Measurements from ENCODE around the gene ADAM12.
"Not testable (repeated sequence)": the region's sequence is repeated elsewhere in the genome, so short reads cannot be mapped to it uniquely, and the experiment has no call there.

The ADAM12 gene

DNA sequence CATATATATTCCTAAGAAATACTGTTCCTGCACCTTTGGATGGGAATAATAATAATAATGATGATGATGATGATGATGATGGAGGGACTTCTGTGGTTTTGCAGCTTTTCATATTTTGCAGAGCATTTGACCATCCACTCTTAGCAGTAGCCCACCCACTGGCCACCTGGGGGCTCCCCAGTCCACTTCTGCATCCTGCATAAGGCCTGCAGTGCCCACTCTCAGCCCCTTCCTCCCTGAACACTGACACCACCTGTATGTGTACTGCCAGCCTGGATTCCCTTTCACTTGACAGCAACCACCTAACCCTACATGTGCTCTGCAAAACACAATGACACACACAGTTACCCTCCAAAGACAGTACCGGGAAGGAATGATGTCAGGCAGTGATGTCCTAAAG is 131.4 kb downstream of the ADAM12 start:
- H3K27ac ChIP-seq (ENCODE audit: low read depth, low read length), result no peak overlapping the region
- H3K9ac ChIP-seq (ENCODE audit: low read length), result no peak overlapping the region

DNA sequence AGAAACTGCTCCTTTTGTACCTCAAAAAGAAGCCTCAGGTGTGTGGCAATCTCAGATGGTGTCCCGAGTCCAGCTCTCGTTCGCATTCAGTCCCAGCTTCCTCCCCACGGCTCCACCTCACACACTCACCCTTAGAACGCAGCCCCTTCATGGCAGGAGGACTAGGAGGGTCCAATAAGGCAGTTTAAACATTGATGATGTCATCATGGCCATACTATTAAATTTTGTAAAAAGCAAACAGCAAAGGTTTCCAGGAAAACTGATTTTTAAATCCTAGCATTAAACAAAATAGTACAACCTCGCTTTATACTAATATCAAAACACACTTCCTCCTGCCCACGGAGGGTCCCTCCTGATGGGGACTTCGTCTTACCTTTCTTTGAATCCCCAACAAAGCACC is 133.0 kb downstream of the ADAM12 start:
- Histone ChIP-seq H3K36me3 (ENCODE audit: control insufficient read depth, insufficient read depth, low read length) (no peaks in the 10 kb centered on the region), H3K9ac (ENCODE audit: low read length) (no peak overlapping the region), H3K27ac (ENCODE audit: low read depth, low read length) (no peak overlapping the region), H3K4me1 (ENCODE audit: control insufficient read depth, insufficient read depth, low read length) (no peaks in the 10 kb centered on the region), H3K4me3 (ENCODE audit: low read length) (no peak overlapping the region), H3K27me3 (ENCODE audit: control insufficient read depth, insufficient read depth, low read length) (no peaks in the 10 kb centered on the region)

More for the DNA sequence above, 131.4 kb downstream of the ADAM12 start:
- Histone ChIP-seq H3K36me3 (ENCODE audit: control insufficient read depth, insufficient read depth, low read length) (no peaks in the 10 kb centered on the region), H3K27me3 (ENCODE audit: control insufficient read depth, insufficient read depth, low read length) (no peaks in the 10 kb centered on the region), H3K4me1 (ENCODE audit: control insufficient read depth, insufficient read depth, low read length) (no peaks in the 10 kb centered on the region), H3K4me3 (ENCODE audit: low read length) (no peak overlapping the region)

DNA sequence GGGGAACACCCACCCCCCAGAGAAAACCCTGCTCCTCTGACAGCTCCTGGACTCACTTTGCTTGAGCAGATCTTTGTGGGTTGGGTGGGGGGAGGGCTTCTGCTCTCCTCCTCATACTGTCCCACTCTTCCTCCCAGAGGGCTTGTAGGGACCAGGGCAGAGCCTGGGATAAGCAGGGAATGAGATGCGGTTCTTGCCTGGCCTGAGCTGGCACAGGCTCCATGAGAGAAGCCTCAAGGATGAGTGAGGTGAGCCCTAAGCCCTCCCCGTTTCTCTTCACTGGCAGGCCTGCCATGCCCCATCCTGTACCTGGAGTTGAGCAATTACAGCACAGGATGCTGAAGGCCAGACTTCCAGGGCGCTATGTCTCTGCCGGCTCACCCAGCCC is 134.7 kb downstream of the ADAM12 start:
- Histone ChIP-seq H3K27ac (ENCODE audit: low read depth, low read length) (no peak overlapping the region), H3K36me3 (ENCODE audit: control insufficient read depth, insufficient read depth, low read length) (no peaks in the 10 kb centered on the region), H3K9ac (ENCODE audit: low read length) (no peak overlapping the region), H3K4me1 (ENCODE audit: control insufficient read depth, insufficient read depth, low read length) (no peaks in the 10 kb centered on the region), H3K4me3 (ENCODE audit: low read length) (no peak overlapping the region), H3K27me3 (ENCODE audit: control insufficient read depth, insufficient read depth, low read length) (no peaks in the 10 kb centered on the region)

DNA sequence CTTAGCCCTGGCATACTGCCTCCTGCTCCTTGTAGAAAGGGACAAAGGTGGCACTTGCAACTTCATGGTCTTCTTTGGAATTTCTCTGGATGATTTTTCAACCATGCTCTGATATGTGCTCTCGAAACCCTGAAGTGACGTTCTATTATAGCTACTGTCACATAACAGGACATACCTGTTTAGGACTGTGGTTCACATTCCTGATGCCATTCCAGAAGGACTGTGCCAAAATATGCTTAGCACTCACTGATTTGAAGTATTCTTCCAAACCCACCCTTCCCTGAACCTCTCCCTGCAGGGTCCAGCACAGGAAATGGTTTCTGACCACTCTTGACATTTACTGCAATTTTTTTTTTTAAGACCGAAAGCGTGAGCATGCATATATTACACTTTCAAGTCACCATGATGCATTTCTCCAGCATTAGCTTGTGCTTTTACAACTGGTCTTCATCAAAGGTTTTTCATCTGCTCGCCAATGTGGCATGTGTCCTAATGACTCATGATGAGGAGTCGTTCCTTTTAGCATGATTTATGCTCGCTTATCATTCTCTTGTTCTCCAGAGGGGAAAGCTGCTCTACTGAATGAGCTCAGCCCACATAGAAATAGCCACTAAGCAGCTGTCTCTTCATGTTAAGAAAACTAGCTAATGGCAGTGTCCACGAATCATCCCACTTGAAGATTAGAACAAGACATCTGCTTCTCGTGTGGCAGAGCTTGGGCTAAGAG is 135.2 kb downstream of the ADAM12 start:
- Histone ChIP-seq H3K36me3 (ENCODE audit: control insufficient read depth, insufficient read depth, low read length) (no peaks in the 10 kb centered on the region), H3K4me1 (ENCODE audit: control insufficient read depth, insufficient read depth, low read length) (no peaks in the 10 kb centered on the region), H3K9ac (ENCODE audit: low read length) (no peak overlapping the region), H3K4me3 (ENCODE audit: low read length) (no peak overlapping the region), H3K27me3 (ENCODE audit: control insufficient read depth, insufficient read depth, low read length) (no peaks in the 10 kb centered on the region), H3K27ac (ENCODE audit: low read depth, low read length) (no peak overlapping the region)

DNA sequence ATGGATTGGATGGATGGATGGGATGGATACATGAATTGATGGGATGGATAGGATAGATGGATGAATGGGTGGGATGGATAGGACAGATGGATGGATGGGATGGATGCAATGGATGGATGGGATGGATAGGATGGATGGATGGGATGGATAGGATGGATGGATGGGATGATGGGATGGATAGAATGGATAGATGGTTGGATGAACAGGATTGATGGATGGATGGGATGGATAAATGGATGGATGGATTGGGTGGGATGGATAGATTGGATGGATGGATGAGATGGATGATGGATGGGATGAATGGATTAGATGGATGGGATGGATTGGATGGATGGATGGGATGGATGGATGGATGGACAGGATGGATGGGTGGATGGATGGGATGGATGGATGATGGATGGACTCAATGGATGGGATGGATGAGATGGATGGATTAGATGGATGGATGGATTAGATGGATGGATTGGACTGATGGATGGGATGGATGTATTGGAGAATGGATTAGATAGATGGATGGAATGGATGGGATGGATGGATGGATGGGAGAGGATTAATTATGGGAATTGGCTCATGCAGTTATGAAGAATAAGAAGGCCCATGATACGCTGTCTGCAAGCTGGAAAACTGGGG is 136.4 kb downstream of the ADAM12 start:
- Histone ChIP-seq H3K4me3 (ENCODE audit: low read length) (no peak overlapping the region), H3K27me3 (ENCODE audit: control insufficient read depth, insufficient read depth, low read length) (no peaks in the 10 kb centered on the region), H3K9ac (ENCODE audit: low read length) (no peak overlapping the region), H3K4me1 (ENCODE audit: control insufficient read depth, insufficient read depth, low read length) (no peaks in the 10 kb centered on the region), H3K36me3 (ENCODE audit: control insufficient read depth, insufficient read depth, low read length) (no peaks in the 10 kb centered on the region), H3K27ac (ENCODE audit: low read depth, low read length) (no peak overlapping the region)

DNA sequence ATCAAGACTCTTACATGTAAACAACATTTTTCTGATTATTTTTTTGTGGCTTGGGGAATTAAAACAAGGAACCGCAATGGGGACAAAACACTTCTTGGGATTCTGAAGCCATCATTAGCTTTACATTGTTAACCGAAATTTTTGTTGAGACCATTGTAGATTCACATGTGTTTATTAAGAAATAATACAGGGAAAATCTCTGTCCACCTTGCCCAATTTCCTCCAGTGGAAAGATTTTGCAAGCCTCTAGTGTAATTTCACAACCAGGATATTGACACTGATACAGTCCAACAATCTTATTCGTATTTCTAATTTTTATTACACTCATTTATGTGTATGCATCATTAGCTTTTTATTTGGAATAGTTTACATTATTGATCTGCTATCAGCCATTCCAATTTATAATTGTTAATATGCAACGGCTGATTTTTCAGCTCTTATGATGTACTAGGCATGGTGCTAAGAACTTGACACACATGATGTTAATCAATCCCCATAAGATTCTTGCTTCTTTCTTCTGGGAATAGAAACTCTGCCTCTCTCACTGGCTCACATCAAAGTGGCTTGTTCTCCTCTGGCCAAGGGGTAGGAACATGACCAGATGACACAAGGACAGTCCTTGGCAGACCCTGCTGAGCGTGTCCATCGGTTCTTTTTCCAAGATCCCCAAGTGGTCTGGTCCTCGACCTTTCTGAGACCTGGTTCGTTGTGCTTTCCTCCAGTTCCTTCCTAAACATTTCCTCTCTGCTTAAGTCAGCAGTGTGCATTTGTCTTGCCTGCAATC is 137.6 kb downstream of the ADAM12 start:
- Histone ChIP-seq H3K4me1 (ENCODE audit: control insufficient read depth, insufficient read depth, low read length) (no peaks in the 10 kb centered on the region), H3K27ac (ENCODE audit: low read depth, low read length) (no peak overlapping the region), H3K4me3 (ENCODE audit: low read length) (no peak overlapping the region), H3K36me3 (ENCODE audit: control insufficient read depth, insufficient read depth, low read length) (no peaks in the 10 kb centered on the region), H3K9ac (ENCODE audit: low read length) (no peak overlapping the region), H3K27me3 (ENCODE audit: control insufficient read depth, insufficient read depth, low read length) (no peaks in the 10 kb centered on the region)

DNA sequence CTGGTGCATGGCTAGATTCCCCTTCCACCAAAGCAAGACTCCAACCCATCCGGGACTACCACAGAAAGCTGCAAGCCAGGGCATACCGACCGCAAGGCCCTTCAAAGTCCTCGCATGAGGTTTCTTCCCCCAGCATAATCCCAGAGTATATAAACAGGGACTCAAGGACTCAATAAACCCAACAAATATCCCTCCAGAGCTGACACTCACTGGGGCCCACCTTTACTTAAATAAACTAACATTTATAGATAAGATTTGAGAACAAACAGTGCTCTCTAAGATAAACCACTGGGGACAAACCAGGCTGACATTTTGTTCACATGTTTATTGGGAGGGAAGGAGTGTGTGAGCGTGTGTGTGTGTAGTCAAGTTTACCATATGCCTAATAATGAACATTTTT is 138.2 kb downstream of the ADAM12 start:
- Histone ChIP-seq H3K27me3 (ENCODE audit: control insufficient read depth, insufficient read depth, low read length) (no peaks in the 10 kb centered on the region), H3K4me3 (ENCODE audit: low read length) (no peak overlapping the region), H3K36me3 (ENCODE audit: control insufficient read depth, insufficient read depth, low read length) (no peaks in the 10 kb centered on the region), H3K9ac (ENCODE audit: low read length) (no peak overlapping the region), H3K27ac (ENCODE audit: low read depth, low read length) (no peak overlapping the region), H3K4me1 (ENCODE audit: control insufficient read depth, insufficient read depth, low read length) (no peaks in the 10 kb centered on the region)

DNA sequence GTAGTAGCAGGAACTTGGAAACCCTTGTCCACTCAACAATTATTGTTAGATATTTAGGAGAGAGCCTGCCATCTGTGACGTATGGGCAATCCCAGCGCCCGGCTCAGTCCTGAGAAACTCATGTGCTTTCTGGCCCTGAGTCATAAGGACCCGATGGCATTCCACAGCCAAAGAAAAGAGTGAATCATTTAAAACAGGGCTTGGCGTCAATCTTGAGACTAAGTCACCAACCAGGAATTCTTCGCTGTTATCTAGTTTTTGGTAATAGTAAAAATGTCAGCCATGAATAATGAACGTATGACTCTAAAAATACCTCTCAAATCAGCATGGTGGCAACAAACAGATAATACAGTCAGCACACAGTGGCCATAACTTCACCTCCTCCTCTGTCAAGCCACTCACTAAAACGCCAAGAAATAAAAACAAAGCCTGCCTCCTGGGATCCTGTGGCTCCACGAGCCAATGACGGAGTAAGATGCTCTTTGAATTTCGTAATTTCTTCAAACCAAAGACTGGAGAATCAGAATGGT is 140.8 kb downstream of the ADAM12 start:
- H3K27ac ChIP-seq (ENCODE audit: low read depth, low read length), result no peak overlapping the region
- no peaks in the 10 kb centered on the region for H3K36me3 ChIP-seq (ENCODE audit: control insufficient read depth, insufficient read depth, low read length)
- H3K27me3 ChIP-seq (ENCODE audit: control insufficient read depth, insufficient read depth, low read length), result no peaks in the 10 kb centered on the region
- no peaks in the 10 kb centered on the region for H3K4me1 ChIP-seq (ENCODE audit: control insufficient read depth, insufficient read depth, low read length)
- H3K4me3 ChIP-seq (ENCODE audit: low read length), result no peak overlapping the region
- H3K9ac ChIP-seq (ENCODE audit: low read length), result no peak overlapping the region

DNA sequence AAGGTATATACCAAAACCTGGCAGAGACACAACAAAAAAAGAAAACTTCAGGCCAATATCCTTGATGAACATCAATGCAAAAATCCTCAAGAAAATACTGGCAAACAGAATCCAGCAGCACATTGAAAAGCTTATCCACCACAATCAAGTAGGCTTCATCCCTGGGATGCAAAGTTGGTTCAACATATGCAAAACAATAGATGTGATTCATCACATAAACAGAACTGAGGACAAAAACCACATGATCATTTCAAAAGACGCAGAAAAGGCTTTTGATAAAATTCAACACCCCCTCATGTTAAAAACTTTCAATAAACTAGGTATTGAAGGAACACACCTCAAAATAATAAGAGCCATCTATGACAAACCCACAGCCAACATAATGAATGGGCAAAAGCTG is 141.9 kb downstream of the ADAM12 start:
- not testable (repeated sequence) for H3K27ac ChIP-seq (ENCODE audit: low read depth, low read length); H3K9ac ChIP-seq (ENCODE audit: low read length); H3K4me3 ChIP-seq (ENCODE audit: low read length); H3K36me3 ChIP-seq (ENCODE audit: control insufficient read depth, insufficient read depth, low read length); H3K4me1 ChIP-seq (ENCODE audit: control insufficient read depth, insufficient read depth, low read length); H3K27me3 ChIP-seq (ENCODE audit: control insufficient read depth, insufficient read depth, low read length)

DNA sequence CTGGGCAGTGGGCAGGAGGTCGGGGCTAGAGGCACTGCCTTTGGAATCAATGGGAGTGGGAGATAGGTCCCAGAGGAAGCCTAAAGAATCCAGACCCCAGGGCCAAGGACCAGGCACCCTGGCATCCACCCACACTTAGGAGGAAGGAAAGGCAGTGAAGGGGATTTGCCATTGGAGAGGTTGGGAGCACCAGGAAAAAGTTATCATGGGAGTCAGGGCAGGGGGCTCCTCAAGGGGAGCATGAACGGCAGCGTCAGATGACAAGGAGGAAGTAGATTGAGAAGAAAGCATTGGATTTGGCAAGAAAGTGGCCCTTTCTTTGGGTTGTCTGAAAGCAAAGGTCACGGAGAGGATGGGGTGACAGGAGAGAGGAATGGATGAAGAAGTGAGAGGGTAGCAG is 142.8 kb downstream of the ADAM12 start:
- H3K4me1 ChIP-seq (ENCODE audit: control insufficient read depth, insufficient read depth, low read length), result no peaks in the 10 kb centered on the region
- no peaks in the 10 kb centered on the region for H3K36me3 ChIP-seq (ENCODE audit: control insufficient read depth, insufficient read depth, low read length)
- H3K27ac ChIP-seq (ENCODE audit: low read depth, low read length), result no peak overlapping the region
- H3K9ac ChIP-seq (ENCODE audit: low read length), result no peak overlapping the region
- no peak overlapping the region for H3K4me3 ChIP-seq (ENCODE audit: low read length)
- no peaks in the 10 kb centered on the region for H3K27me3 ChIP-seq (ENCODE audit: control insufficient read depth, insufficient read depth, low read length)

DNA sequence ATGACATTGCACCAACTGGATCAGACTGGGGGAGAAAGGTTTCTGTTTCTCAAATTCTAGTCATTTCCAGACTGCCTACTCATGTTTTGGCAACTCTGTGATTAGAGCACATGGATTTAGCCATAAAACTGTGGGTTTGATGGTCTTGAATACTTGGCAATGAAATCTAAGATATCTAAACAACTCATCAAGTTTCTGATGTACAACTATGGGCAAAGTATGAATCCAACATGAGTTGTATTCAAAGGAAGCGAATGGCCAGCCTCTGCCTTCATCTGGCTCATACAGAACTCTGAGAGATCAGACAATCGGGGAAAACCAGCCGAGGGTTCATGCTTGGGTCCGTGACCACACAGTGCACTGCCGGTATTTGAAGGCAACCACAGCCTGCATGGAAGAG is 144.3 kb downstream of the ADAM12 start:
- Histone ChIP-seq H3K4me3 (ENCODE audit: low read length) (no peak overlapping the region), H3K36me3 (ENCODE audit: control insufficient read depth, insufficient read depth, low read length) (no peaks in the 10 kb centered on the region), H3K9ac (ENCODE audit: low read length) (no peak overlapping the region), H3K27ac (ENCODE audit: low read depth, low read length) (no peak overlapping the region), H3K27me3 (ENCODE audit: control insufficient read depth, insufficient read depth, low read length) (no peaks in the 10 kb centered on the region), H3K4me1 (ENCODE audit: control insufficient read depth, insufficient read depth, low read length) (no peaks in the 10 kb centered on the region)

DNA sequence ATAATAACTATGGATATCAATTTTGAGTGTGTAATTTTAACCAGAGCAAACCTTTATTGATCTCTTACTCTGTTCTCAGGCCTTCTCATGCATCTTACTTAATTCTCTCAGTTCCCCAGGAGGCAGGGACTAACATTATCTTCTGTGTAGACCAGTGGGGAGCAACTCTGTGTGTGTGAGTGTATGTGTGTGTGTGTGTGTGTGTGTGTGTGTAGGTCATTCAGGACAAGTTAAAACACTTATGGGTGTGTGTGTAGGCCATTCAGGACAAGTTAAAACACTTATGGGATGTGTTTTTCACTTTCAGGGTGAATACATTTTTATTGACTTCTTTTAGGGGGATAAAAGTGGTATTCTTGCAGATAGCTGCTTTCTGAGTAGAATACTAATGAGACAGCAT is 145.0 kb downstream of the ADAM12 start:
- Histone ChIP-seq H3K36me3 (ENCODE audit: control insufficient read depth, insufficient read depth, low read length) (no peaks in the 10 kb centered on the region), H3K27ac (ENCODE audit: low read depth, low read length) (no peak overlapping the region), H3K4me3 (ENCODE audit: low read length) (no peak overlapping the region), H3K4me1 (ENCODE audit: control insufficient read depth, insufficient read depth, low read length) (no peaks in the 10 kb centered on the region), H3K27me3 (ENCODE audit: control insufficient read depth, insufficient read depth, low read length) (no peaks in the 10 kb centered on the region), H3K9ac (ENCODE audit: low read length) (no peak overlapping the region)

Measured in rectal smooth muscle tissue (tissue), 1 donor.